ENCODE data around the gene IRF6.

IRF6 gene

GRCh38 chr1:209805875-209806760 is at the start of gene IRF6:
IRF6 (minus strand) TSS chr1:209806142; CDS start chr1:209801413, 4,729 bp downstream.
- peak within 1 kb of the TSS; percentile 62 for H3K4me3 ChIP-seq (ENCODE audit: insufficient read length, low read depth)
- peak; percentile 95 for DNase-seq (ENCODE audit: low read depth, low spot score)

GRCh38 chr1:209855623-209856022 is 49.7 kb upstream of the IRF6 start:
- H3K36me3 ChIP-seq (ENCODE audit: insufficient read depth, insufficient read length, low read length): peaks cover 48% of the 10 kb centered on the region
- no peaks in the 10 kb centered on the region for H3K9me3 ChIP-seq (ENCODE audit: insufficient read depth, low read length)
- H3K4me1 ChIP-seq (ENCODE audit: insufficient read depth, insufficient read length): no peaks in the 10 kb centered on the region
- no peaks in the 10 kb centered on the region for H3K27me3 ChIP-seq (ENCODE audit: insufficient read depth, insufficient read length)
- DNase-seq (ENCODE audit: low read depth, low spot score): no peak
- H3K4me3 ChIP-seq (ENCODE audit: insufficient read length, low read depth): no peak overlapping the region
- H3K9ac ChIP-seq (ENCODE audit: insufficient read length, low read depth): no peak overlapping the region
- TF ChIP-seq SUZ12 (IDR thresholded peaks at IDR 0.05; ENCODE audit: extremely low read depth, insufficient read depth, insufficient read length) (no peak), ZNF274 (IDR thresholded peaks at IDR 0.05; ENCODE audit: low read depth, low read length) (no peak), YY1 (IDR thresholded peaks at IDR 0.05; ENCODE audit: insufficient read depth, insufficient read length) (no peak)

More at GRCh38 chr1:209805875-209806760, at the start of gene IRF6:
- no peaks in the 10 kb centered on the region for H3K36me3 ChIP-seq (ENCODE audit: insufficient read depth, insufficient read length, low read length)
- H3K4me1 ChIP-seq (ENCODE audit: insufficient read depth, insufficient read length): peaks cover 3% of the 10 kb centered on the region
- no peaks in the 10 kb centered on the region for H3K27me3 ChIP-seq (ENCODE audit: insufficient read depth, insufficient read length)
- TF ChIP-seq ZNF274 (IDR thresholded peaks at IDR 0.05; ENCODE audit: low read depth, low read length) (no peak), YY1 (IDR thresholded peaks at IDR 0.05; ENCODE audit: insufficient read depth, insufficient read length) (no peak)
- H3K9me3 ChIP-seq (ENCODE audit: insufficient read depth, low read length): no peaks in the 10 kb centered on the region
- H3K9ac ChIP-seq (ENCODE audit: insufficient read length, low read depth): peak within 1 kb of the TSS; percentile 67

- peaks cover 51% of the 10 kb centered on the region for H3K36me3 ChIP-seq (ENCODE audit: insufficient read depth, insufficient read length, low read length)
- no peak for DNase-seq (ENCODE audit: low read depth, low spot score)
- no peaks in the 10 kb centered on the region for H3K4me1 ChIP-seq (ENCODE audit: insufficient read depth, insufficient read length)
- H3K9me3 ChIP-seq (ENCODE audit: insufficient read depth, low read length): no peaks in the 10 kb centered on the region
- H3K27me3 ChIP-seq (ENCODE audit: insufficient read depth, insufficient read length): no peaks in the 10 kb centered on the region
- H3K9ac ChIP-seq (ENCODE audit: insufficient read length, low read depth): no peak overlapping the region
- TF ChIP-seq YY1 (IDR thresholded peaks at IDR 0.05; ENCODE audit: insufficient read depth, insufficient read length): no peak
- TF ChIP-seq ZNF274 (IDR thresholded peaks at IDR 0.05; ENCODE audit: low read depth, low read length): no peak
- no peak for TF ChIP-seq SUZ12 (IDR thresholded peaks at IDR 0.05; ENCODE audit: extremely low read depth, insufficient read depth, insufficient read length)
- H3K4me3 ChIP-seq (ENCODE audit: insufficient read length, low read depth): no peak overlapping the region
Observed at GRCh38 chr1:209855006-209855405, 49.1 kb upstream of the IRF6 start.

- no peaks in the 10 kb centered on the region for H3K4me1 ChIP-seq (ENCODE audit: insufficient read depth, insufficient read length)
- H3K4me3 ChIP-seq (ENCODE audit: insufficient read length, low read depth): no peak overlapping the region
- H3K9ac ChIP-seq (ENCODE audit: insufficient read length, low read depth): no peak overlapping the region
- H3K36me3 ChIP-seq (ENCODE audit: insufficient read depth, insufficient read length, low read length): peaks cover 58% of the 10 kb centered on the region
- DNase-seq (ENCODE audit: low read depth, low spot score): no peak
- TF ChIP-seq YY1 (IDR thresholded peaks at IDR 0.05; ENCODE audit: insufficient read depth, insufficient read length) (no peak), SUZ12 (IDR thresholded peaks at IDR 0.05; ENCODE audit: extremely low read depth, insufficient read depth, insufficient read length) (no peak), ZNF274 (IDR thresholded peaks at IDR 0.05; ENCODE audit: low read depth, low read length) (no peak)
- H3K9me3 ChIP-seq (ENCODE audit: insufficient read depth, low read length): no peaks in the 10 kb centered on the region
- no peaks in the 10 kb centered on the region for H3K27me3 ChIP-seq (ENCODE audit: insufficient read depth, insufficient read length)
Observed at GRCh38 chr1:209854196-209854595, 48.3 kb upstream of the IRF6 start.

- Histone ChIP-seq H3K4me3 (ENCODE audit: insufficient read length, low read depth) (no peak overlapping the region), H3K9ac (ENCODE audit: insufficient read length, low read depth) (no peak overlapping the region), H3K4me1 (ENCODE audit: insufficient read depth, insufficient read length) (no peaks in the 10 kb centered on the region), H3K9me3 (ENCODE audit: insufficient read depth, low read length) (no peaks in the 10 kb centered on the region), H3K27me3 (ENCODE audit: insufficient read depth, insufficient read length) (no peaks in the 10 kb centered on the region), H3K36me3 (ENCODE audit: insufficient read depth, insufficient read length, low read length) (peaks cover 63% of the 10 kb centered on the region)
- no peak for TF ChIP-seq YY1 (IDR thresholded peaks at IDR 0.05; ENCODE audit: insufficient read depth, insufficient read length)
- TF ChIP-seq SUZ12 (IDR thresholded peaks at IDR 0.05; ENCODE audit: extremely low read depth, insufficient read depth, insufficient read length): no peak
- TF ChIP-seq ZNF274 (IDR thresholded peaks at IDR 0.05; ENCODE audit: low read depth, low read length): no peak
- DNase-seq (ENCODE audit: low read depth, low spot score): no peak
Observed at GRCh38 chr1:209853676-209854075, 47.7 kb upstream of the IRF6 start.

- peak; percentile 61 for DNase-seq (ENCODE audit: low read depth, low spot score)
- no peak overlapping the region for H3K4me3 ChIP-seq (ENCODE audit: insufficient read length, low read depth)
- no peak for TF ChIP-seq YY1 (IDR thresholded peaks at IDR 0.05; ENCODE audit: insufficient read depth, insufficient read length)
- TF ChIP-seq ZNF274 (IDR thresholded peaks at IDR 0.05; ENCODE audit: low read depth, low read length): no peak
- TF ChIP-seq SUZ12 (IDR thresholded peaks at IDR 0.05; ENCODE audit: extremely low read depth, insufficient read depth, insufficient read length): no peak
- no peaks in the 10 kb centered on the region for H3K27me3 ChIP-seq (ENCODE audit: insufficient read depth, insufficient read length)
- H3K4me1 ChIP-seq (ENCODE audit: insufficient read depth, insufficient read length): no peaks in the 10 kb centered on the region
- peaks cover 82% of the 10 kb centered on the region for H3K36me3 ChIP-seq (ENCODE audit: insufficient read depth, insufficient read length, low read length)
- H3K9me3 ChIP-seq (ENCODE audit: insufficient read depth, low read length): no peaks in the 10 kb centered on the region
- H3K9ac ChIP-seq (ENCODE audit: insufficient read length, low read depth): no peak overlapping the region
Observed at GRCh38 chr1:209850342-209850979, 44.5 kb upstream of the IRF6 start.

GRCh38 chr1:209849388-209849787 is 43.4 kb upstream of the IRF6 start:
- Histone ChIP-seq H3K36me3 (ENCODE audit: insufficient read depth, insufficient read length, low read length) (peaks cover 83% of the 10 kb centered on the region), H3K9me3 (ENCODE audit: insufficient read depth, low read length) (no peaks in the 10 kb centered on the region), H3K4me1 (ENCODE audit: insufficient read depth, insufficient read length) (no peaks in the 10 kb centered on the region), H3K4me3 (ENCODE audit: insufficient read length, low read depth) (no peak overlapping the region), H3K9ac (ENCODE audit: insufficient read length, low read depth) (no peak overlapping the region), H3K27me3 (ENCODE audit: insufficient read depth, insufficient read length) (no peaks in the 10 kb centered on the region)
- DNase-seq (ENCODE audit: low read depth, low spot score): no peak
- no peak for TF ChIP-seq ZNF274 (IDR thresholded peaks at IDR 0.05; ENCODE audit: low read depth, low read length)
- TF ChIP-seq YY1 (IDR thresholded peaks at IDR 0.05; ENCODE audit: insufficient read depth, insufficient read length): no peak
- TF ChIP-seq SUZ12 (IDR thresholded peaks at IDR 0.05; ENCODE audit: extremely low read depth, insufficient read depth, insufficient read length): no peak
